EL (cell line): Measurements from ENCODE around the gene AIPL1.

Source experiments
- DNase-seq: peaks from one replicate; pipeline ENCODE4 v3.0.0-alpha.2; 2016

AIPL1 gene

GRCh38 chr17:6448473-6448872, 13.6 kb upstream of the AIPL1 start:
- DNase-seq: no peak

- DNase-seq: no peak
Measured at GRCh38 chr17:6446516-6447100, 11.7 kb upstream of the AIPL1 start.

- DNase-seq: no peak
Measured at GRCh38 chr17:6444571-6445335, 9.8 kb upstream of the AIPL1 start.

GRCh38 chr17:6443692-6444570, 9.0 kb upstream of the AIPL1 start, which contains the start of gene PIMREG:
Gene PIMREG (plus strand): TSS chr17:6444455. CDS start chr17:6445111, 656 bp downstream.
- DNase-seq: peak; percentile 96

GRCh38 chr17:6442775-6443174, 7.9 kb upstream of the AIPL1 start:
- no peak for DNase-seq

GRCh38 chr17:6439951-6440350, 5.0 kb upstream of the AIPL1 start:
- DNase-seq: no peak

- DNase-seq: no peak
Measured at GRCh38 chr17:6437956-6438355, 3.0 kb upstream of the AIPL1 start.

GRCh38 chr17:6437466-6437865, 2.5 kb upstream of the AIPL1 start:
- no peak for DNase-seq

- DNase-seq: peak; percentile 71
Measured at GRCh38 chr17:6435968-6436367, 1.0 kb upstream of the AIPL1 start.

- DNase-seq: no peak
Measured at GRCh38 chr17:6430769-6431168, 4.2 kb downstream of the AIPL1 start.

GRCh38 chr17:6429266-6429665, 5.7 kb downstream of the AIPL1 start:
- DNase-seq: no peak

- no peak for DNase-seq
Measured at GRCh38 chr17:6428207-6428965, 6.5 kb downstream of the AIPL1 start.

GRCh38 chr17:6427279-6427781, 7.6 kb downstream of the AIPL1 start:
- peak; percentile 42 for DNase-seq

- no peak for DNase-seq
Measured at GRCh38 chr17:6426356-6427101, 8.4 kb downstream of the AIPL1 start.

GRCh38 chr17:6425407-6425806, 9.5 kb downstream of the AIPL1 start:
- DNase-seq: no peak

- DNase-seq: no peak
Measured at GRCh38 chr17:6423931-6424330, 11.0 kb downstream of the AIPL1 start.

- no peak for DNase-seq
Measured at GRCh38 chr17:6422654-6423241, 12.2 kb downstream of the AIPL1 start.

- DNase-seq: peak; percentile 75
Measured at GRCh38 chr17:6421700-6422604, 13.0 kb downstream of the AIPL1 start.

GRCh38 chr17:6420173-6420641, 14.7 kb downstream of the AIPL1 start:
- DNase-seq: no peak

- DNase-seq: no peak
Measured at GRCh38 chr17:6415616-6416015, 19.3 kb downstream of the AIPL1 start.
